Endothelial cell (in vitro differentiated cells): ENCODE measurements around the gene RBM33. TPM values are rescaled to one million over a fixed set of nuclear protein-coding genes. Genes with fewer than 3 reads are reported as not detected.
A peak's percentile ranks its signal among the peaks of the same experiment; 100 is the strongest.
"Not testable (repeated sequence)": the region's sequence is repeated elsewhere in the genome, so short reads cannot be mapped to it uniquely, and the experiment has no call there.

Experiments used
- DNase-seq: peaks from one replicate; pipeline ENCODE4 v3.0.0; 2021; ENCODE audit warnings: low spot score
- H3K27ac Mint-ChIP-seq: one replicate; pipeline ENCODE4 v1.8.0; 2021; ENCODE audit warnings: mixed read lengths, inconsistent platforms; ENCODE audit not compliant: unreplicated experiment
- H3K27me3 Mint-ChIP-seq: one replicate; pipeline ENCODE4 v1.8.0; 2021; ENCODE audit warnings: mild to moderate bottlenecking, moderate library complexity, mixed read lengths, inconsistent platforms; ENCODE audit not compliant: unreplicated experiment
- H3K36me3 Mint-ChIP-seq: one replicate; pipeline ENCODE4 v1.8.0; 2021; ENCODE audit warnings: mild to moderate bottlenecking, low read depth, mixed read lengths, inconsistent platforms; ENCODE audit not compliant: unreplicated experiment
- H3K4me1 Mint-ChIP-seq: one replicate; pipeline ENCODE4 v1.8.0; 2021; ENCODE audit warnings: mild to moderate bottlenecking, mixed read lengths, inconsistent platforms; ENCODE audit not compliant: unreplicated experiment
- H3K4me3 Mint-ChIP-seq: one replicate; pipeline ENCODE4 v1.8.0; 2021; ENCODE audit warnings: mild to moderate bottlenecking, mixed read lengths, inconsistent platforms; ENCODE audit not compliant: unreplicated experiment
- H3K9me3 Mint-ChIP-seq: one replicate; pipeline ENCODE4 v1.8.0; 2021; ENCODE audit warnings: mixed read lengths, inconsistent platforms; ENCODE audit not compliant: unreplicated experiment
- total RNA-seq: library from RNA; stranded (reverse); fragmentation: NEBNext Ultra II Directional; extraction: Animal tissue kit (Norgen Biotek cat#: 25700); gene quantifications from one replicate; pipeline ENCODE4 v1.2.1, GENCODE V29; 2021; ENCODE audit not compliant: unreplicated experiment
- TF ChIP-seq, protein P1 (sequence below): fragments of 200-600 bp; sonication (generic); IDR thresholded peaks from one replicate; pipeline ENCODE4 v1.5.0; 2021; ENCODE audit warnings: antibody characterized with exemption; ENCODE audit not compliant: unreplicated experiment

RBM33 gene
- total RNA-seq, 1 donor from 2014 or later: 65.3 TPM

GRCh38 chr7:155816996-155817395 lies 172.5 kb downstream of the RBM33 start:
- H3K9me3 Mint-ChIP-seq: no peaks in the 10 kb centered on the region

DNA sequence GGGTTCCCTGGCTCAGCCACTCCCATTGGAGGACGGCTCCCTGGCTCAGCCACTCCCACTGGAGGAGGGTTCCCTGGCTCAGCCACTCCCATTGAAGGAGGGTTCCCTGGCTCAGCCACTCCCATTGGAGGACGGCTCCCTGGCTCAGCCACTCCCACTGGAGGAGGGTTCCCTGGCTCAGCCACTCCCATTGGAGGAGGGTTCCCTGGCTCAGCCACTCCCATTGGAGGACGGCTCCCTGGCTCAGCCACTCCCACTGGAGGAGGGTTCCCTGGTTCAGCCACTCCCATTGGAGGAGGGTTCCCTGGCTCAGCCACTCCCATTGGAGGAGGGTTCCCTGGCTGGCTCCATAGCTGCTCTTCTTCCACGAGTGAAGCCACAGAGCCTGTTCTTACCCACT lies 173.1 kb downstream of the RBM33 start:
- H3K27me3 Mint-ChIP-seq: peaks cover 27% of the 10 kb centered on the region
- H3K9me3 Mint-ChIP-seq, DNase-seq, H3K27ac Mint-ChIP-seq, H3K36me3 Mint-ChIP-seq, H3K4me3 Mint-ChIP-seq, H3K4me1 Mint-ChIP-seq: not testable (repeated sequence)

More at GRCh38 chr7:155816996-155817395, 172.5 kb downstream of the RBM33 start:
- TF ChIP-seq, protein P1, sequence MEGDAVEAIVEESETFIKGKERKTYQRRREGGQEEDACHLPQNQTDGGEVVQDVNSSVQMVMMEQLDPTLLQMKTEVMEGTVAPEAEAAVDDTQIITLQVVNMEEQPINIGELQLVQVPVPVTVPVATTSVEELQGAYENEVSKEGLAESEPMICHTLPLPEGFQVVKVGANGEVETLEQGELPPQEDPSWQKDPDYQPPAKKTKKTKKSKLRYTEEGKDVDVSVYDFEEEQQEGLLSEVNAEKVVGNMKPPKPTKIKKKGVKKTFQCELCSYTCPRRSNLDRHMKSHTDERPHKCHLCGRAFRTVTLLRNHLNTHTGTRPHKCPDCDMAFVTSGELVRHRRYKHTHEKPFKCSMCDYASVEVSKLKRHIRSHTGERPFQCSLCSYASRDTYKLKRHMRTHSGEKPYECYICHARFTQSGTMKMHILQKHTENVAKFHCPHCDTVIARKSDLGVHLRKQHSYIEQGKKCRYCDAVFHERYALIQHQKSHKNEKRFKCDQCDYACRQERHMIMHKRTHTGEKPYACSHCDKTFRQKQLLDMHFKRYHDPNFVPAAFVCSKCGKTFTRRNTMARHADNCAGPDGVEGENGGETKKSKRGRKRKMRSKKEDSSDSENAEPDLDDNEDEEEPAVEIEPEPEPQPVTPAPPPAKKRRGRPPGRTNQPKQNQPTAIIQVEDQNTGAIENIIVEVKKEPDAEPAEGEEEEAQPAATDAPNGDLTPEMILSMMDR: no peak
- Mint-ChIP-seq H3K27ac (no peak overlapping the region), H3K27me3 (peaks cover 29% of the 10 kb centered on the region), H3K4me3 (no peak overlapping the region), H3K4me1 (peaks cover 8% of the 10 kb centered on the region), H3K36me3 (peaks cover 3% of the 10 kb centered on the region)
- DNase-seq: no peak

GRCh38 chr7:155818154-155818819 lies 173.8 kb downstream of the RBM33 start:
- Mint-ChIP-seq H3K36me3 (no peaks in the 10 kb centered on the region), H3K9me3 (no peaks in the 10 kb centered on the region), H3K4me1 (peaks cover 5% of the 10 kb centered on the region), H3K4me3 (peak overlapping the region; percentile 37), H3K27ac (no peak overlapping the region), H3K27me3 (peaks cover 27% of the 10 kb centered on the region)
- TF ChIP-seq, protein P1: no peak
- DNase-seq: no peak

DNA sequence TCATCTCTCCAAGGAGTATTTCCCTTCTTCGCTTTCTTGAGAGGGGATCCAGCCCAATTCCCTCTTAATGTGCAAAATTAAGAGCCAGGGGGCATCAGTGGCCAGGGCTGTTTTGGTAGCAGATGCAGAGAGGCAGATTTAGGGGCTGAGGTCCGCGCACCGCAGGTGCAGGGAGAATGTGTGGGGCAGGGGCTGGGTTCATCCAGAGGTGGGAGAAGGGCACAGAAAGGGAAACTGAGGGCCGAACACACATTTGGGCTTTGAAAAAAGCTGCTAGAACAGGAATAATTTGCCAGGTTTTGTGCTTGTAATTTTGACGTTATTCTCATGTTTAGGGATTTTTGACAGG lies 174.3 kb downstream of the RBM33 start:
- no peak overlapping the region for H3K27ac Mint-ChIP-seq
- H3K4me1 Mint-ChIP-seq: peaks cover 5% of the 10 kb centered on the region
- H3K36me3 Mint-ChIP-seq: no peaks in the 10 kb centered on the region
- no peak for DNase-seq
- no peak overlapping the region for H3K4me3 Mint-ChIP-seq
- peaks cover 27% of the 10 kb centered on the region for H3K27me3 Mint-ChIP-seq
- no peaks in the 10 kb centered on the region for H3K9me3 Mint-ChIP-seq
- TF ChIP-seq, protein P1: no peak

DNA sequence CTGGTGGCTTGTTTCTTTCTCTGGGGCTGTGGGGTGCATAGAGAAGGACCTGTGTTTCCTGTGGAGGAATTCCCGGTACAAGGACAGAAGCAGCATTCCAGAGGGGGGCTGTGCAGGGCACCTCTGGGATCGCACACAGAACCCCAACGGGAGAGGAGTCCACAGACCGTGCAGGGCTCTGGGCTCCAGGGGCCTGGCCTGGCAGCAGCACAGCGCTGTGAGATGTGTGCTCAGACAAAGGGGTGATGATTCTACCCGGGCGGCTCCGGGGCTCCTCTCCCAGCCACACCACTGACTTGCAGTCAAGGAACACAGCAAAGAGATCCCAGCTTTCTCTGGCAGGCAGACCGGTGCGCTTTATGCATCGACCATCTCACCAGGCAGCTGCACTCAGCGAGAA lies 174.7 kb downstream of the RBM33 start:
- peaks cover 24% of the 10 kb centered on the region for H3K27me3 Mint-ChIP-seq

More for the DNA sequence above, 174.7 kb downstream of the RBM33 start:
- H3K9me3 Mint-ChIP-seq: no peaks in the 10 kb centered on the region
- H3K4me3 Mint-ChIP-seq: no peak overlapping the region
- H3K27ac Mint-ChIP-seq: no peak overlapping the region
- peaks cover 5% of the 10 kb centered on the region for H3K4me1 Mint-ChIP-seq
- no peak for DNase-seq
- TF ChIP-seq, protein P1: no peak
- H3K36me3 Mint-ChIP-seq: no peaks in the 10 kb centered on the region
